ENCODE data around the gene MAP4K1.
"Not testable (repeated sequence)": the region's sequence is repeated elsewhere in the genome, so short reads cannot be mapped to it uniquely, and the experiment has no call there.

Gene MAP4K1

GRCh38 chr19:38569368-38569983 lies 48.3 kb downstream of the MAP4K1 start:
- no peak for DNase-seq

- no peak for DNase-seq
Observed at GRCh38 chr19:38565691-38566105, 52.1 kb downstream of the MAP4K1 start.

DNA sequence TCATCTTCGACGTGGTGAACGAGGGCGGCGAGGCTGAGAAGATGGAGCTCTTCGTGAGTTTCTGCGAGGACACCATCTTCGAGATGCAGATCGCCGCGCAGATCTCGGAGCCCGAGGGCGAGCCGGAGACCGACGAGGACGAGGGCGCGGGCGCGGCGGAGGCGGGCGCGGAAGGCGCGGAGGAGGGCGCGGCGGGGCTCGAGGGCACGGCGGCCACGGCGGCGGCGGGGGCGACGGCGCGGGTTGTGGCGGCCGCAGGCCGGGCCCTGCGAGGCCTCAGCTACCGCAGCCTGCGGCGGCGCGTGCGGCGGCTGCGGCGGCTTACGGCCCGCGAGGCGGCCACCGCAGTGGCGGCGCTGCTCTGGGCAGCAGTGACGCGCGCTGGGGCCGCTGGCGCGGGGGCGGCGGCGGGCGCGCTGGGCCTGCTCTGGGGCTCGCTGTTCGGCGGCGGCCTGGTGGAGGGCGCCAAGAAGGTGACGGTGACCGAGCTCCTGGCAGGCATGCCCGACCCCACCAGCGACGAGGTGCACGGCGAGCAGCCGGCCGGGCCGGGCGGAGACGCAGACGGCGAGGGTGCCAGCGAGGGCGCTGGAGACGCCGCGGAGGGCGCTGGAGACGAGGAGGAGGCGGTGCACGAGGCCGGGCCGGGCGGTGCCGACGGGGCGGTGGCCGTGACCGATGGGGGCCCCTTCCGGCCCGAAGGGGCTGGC lies 52.6 kb downstream of the MAP4K1 start:
- DNase-seq, result no peak

- DNase-seq, result no peak
Observed at GRCh38 chr19:38563475-38563874, 54.3 kb downstream of the MAP4K1 start.

- DNase-seq, result no peak
Observed at GRCh38 chr19:38562096-38562495, 55.7 kb downstream of the MAP4K1 start.

DNA sequence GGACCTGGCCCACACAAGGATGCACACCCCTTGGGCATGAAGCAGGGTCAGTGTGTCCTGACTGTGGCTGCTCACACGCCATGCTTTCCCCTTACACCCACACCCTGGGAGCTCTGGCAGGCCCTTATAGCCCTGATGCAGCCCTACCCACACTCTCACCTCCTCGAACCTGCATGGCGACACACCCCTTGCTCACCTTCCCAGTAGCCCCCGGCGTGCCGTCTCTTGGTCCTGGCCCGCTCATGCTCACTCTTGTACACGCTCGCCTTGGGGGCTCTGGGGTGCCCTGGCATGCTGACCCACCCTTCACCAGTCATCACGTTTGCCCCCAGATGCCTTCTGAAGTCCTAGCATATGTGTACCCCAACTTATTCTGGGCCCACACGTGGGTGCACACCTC lies 56.1 kb downstream of the MAP4K1 start:
- DNase-seq, result no peak

DNA sequence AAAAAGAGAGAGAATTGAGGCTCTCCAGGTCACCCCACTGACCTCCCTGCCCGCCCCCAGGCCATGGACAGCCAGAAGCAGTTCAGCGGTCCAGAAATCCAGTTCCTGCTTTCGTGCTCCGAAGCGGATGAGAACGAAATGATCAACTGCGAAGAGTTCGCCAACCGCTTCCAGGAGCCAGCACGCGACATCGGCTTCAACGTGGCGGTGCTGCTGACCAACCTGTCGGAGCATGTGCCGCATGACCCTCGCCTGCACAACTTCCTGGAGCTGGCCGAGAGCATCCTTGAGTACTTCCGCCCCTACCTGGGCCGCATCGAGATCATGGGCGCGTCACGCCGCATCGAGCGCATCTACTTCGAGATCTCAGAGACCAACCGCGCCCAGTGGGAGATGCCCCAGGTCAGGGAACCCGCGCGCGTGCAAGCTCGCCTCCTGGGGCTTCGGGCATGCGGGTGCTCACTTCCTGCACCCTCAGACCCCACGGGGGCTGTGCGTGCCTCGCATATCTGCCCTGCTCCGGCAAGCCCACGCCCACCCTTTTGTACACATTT lies 56.6 kb downstream of the MAP4K1 start:
- DNase-seq, result no peak

DNA sequence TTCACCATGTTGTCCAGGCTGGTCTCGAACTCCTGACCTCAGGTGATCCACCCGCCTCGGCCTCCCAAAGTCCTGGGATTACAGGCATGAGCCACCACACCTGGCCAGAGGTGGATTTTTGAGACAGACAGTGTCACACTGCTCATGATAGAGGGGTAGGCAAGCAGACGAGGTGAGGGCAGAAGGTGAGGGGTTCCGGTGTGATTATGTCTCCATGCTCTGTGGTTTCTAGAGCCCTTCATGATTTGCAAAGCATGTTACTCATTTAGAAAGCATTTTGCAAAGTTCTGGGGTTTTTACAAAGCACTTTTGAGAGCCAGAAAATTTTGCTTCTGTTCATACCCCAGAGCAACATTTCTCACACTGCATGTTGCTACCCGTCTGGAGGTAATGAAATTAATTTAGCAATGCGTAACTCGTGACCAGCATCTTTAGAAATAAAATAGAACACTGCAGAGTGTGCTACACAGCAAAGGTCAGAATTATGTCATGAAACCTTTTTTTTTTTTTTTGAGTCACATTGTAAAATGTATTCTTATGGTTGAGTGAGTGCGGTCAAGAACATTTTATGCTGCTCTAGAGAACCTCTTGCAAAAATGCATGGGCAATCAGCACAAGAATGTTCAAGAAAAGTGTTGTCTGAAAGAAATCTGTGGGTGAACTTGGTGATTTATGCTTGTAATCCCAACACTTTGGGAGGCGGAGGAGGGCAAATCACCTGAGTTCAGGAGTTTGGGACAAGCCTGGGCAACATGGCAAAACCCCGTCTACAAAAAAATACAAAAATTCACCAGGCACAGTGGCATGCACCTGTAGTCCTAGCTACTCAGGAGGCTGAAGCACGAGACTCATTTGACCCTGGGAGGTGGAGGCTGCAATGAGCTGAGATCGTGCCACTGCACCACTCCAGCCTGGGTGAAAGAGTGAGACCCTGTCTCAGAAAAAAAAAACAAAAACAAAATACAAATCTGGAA lies 58.0 kb downstream of the MAP4K1 start:
- DNase-seq, result no peak

- not testable (repeated sequence) for DNase-seq
Observed at GRCh38 chr19:38558933-38559332, 58.8 kb downstream of the MAP4K1 start.

DNA sequence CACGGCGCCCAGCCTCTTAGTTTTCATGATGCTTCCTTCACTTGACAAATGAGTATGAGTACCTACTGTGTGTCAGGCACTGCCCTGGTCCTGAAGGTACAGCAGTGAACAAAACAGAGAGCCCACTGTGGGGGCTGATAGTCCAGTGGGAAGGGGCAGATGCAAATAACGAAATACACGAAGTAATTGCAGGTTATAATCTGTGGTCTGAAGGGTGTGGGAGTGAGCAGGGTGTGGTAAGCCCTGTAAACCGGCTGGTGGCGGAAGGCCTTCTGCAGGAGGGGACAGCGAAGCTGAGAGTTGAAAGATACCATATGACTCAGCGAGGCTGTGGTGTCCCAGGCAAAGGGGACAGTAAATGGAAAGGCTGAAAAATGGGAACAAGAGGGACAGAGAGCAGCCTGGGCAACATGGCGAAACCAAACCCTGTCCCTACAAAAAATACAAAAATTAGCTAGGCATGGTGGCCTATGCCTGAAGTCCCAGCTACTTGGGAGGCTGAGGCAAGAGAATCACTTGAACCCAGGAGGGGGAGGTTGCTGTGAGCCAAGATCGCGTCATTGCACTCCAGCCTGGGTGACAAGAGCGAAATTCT lies 60.5 kb downstream of the MAP4K1 start:
- no peak for DNase-seq

GRCh38 chr19:38556521-38557174 lies 61.1 kb downstream of the MAP4K1 start:
- DNase-seq, result no peak

DNA sequence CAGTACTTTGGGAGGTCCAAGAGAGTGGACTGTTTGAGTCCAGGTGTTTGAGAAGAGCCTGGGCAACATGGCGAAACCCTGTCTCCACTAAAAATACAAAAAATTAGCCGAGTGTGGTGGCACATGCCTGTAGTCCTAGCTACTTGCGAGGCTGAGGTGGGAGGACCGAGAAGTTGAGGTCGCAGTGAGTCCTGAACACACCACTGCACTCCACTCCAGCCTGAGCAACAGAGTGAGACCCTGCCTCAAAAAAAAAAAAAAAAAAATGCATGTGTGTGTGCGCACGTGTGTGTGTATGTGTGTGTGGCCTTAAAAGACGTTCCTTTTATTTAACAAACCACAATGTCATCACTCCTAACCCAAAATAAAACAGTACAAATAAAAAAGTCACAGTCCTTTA lies 62.6 kb downstream of the MAP4K1 start:
- no peak for DNase-seq

DNA sequence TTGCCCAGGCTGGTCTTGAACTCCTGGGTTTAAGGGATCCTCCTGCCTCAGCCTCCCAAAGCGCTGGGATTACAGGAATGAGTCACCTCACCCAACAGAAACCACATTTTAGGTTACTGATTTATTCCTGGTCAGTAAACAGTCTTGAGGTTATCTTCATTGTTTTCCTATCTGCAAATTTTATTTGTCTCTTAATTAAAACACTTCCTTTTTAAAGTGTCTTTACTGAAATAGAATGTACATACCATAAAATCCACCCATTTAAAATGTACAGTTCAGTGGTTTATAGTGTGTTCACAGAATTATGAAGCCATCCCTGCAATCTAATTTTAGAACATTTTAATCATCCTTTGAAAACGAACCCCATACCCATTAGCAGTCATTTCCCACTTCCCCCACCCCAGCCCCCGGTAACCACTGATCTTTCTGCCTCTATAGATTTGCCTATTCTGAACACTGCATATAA lies 63.0 kb downstream of the MAP4K1 start:
- no peak for DNase-seq

GRCh38 chr19:38553239-38553638 lies 64.5 kb downstream of the MAP4K1 start:
- not testable (repeated sequence) for DNase-seq

- no peak for DNase-seq
Observed at GRCh38 chr19:38551450-38551813, 66.3 kb downstream of the MAP4K1 start.

DNA sequence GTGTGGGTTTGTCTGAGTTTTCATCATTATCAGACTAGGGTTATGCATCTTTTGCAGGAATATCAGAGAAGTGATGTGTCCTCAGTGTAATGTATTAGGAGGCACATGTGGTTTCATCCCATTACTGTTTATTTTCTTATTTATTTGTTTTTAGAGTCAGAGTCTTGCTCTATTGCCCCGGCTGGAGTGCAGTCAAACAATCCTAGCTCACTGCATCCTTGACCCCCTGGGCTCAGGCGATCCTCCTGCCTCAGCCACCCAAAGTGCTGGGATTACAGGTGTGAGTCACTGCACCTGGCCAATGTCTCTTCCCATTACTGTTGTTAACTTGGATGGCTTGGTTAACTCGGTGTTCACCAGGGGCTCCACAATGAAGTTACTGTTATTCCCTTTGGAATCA lies 67.4 kb downstream of the MAP4K1 start:
- no peak for DNase-seq

DNA sequence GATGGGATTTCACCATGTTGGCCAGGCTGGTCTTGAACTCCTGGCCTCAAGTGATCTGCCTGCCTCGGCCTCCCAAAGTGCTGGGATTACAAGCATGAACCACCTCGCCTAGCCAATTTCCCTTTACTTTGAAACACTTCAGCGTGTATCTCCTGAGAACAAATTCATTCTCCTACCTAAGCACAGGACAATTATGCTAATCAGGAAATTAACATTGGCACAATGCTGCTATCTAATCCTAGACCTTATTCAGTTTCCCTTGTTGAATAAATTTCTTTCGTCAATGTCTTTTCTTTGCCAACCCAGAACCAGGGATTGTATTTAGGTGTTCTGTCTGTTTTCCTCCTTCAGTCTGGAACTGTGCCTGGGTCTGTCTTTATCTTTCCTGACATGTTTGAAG lies 67.8 kb downstream of the MAP4K1 start:
- no peak for DNase-seq

DNA sequence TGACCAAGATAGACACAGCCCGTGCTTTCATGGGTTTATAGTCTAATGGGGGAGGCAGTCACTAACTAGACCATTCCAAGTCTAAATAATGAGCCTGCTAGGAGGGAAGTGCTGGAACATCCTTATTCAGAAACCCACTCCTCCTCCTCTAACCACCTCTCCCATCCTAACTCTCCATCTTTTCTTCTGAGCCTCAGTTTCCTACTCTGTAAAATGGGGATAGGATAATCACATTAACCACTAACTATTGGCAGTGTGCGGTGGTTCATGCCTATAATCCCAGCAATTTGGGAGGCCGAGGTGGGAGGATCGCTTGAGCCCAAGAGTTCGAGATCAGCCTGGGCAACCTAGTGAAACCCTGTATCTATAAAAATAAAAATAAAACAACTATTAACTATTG lies 68.7 kb downstream of the MAP4K1 start:
- DNase-seq, result no peak

DNA sequence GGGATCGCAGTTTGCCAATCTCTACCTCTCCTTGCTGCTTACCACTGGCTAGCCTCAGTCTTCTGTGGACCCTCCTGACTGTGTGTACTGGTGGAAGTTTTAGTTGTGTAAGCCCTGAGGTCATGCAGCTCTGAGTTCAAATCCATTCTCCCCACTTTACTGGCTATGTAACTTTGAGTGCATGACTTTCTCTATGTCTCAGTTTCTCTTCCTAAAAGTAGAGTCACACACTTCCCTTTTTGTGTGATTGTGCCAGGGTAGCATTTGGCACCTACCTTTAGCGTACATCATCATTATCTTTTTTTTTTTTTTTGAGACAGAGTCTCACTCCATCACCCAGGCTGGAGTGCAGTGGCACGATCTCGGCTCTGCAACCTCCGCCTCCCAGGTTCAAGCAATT lies 70.3 kb downstream of the MAP4K1 start:
- DNase-seq, result no peak

GRCh38 chr19:38545596-38545995 lies 72.2 kb downstream of the MAP4K1 start:
- DNase-seq, result no peak

DNA sequence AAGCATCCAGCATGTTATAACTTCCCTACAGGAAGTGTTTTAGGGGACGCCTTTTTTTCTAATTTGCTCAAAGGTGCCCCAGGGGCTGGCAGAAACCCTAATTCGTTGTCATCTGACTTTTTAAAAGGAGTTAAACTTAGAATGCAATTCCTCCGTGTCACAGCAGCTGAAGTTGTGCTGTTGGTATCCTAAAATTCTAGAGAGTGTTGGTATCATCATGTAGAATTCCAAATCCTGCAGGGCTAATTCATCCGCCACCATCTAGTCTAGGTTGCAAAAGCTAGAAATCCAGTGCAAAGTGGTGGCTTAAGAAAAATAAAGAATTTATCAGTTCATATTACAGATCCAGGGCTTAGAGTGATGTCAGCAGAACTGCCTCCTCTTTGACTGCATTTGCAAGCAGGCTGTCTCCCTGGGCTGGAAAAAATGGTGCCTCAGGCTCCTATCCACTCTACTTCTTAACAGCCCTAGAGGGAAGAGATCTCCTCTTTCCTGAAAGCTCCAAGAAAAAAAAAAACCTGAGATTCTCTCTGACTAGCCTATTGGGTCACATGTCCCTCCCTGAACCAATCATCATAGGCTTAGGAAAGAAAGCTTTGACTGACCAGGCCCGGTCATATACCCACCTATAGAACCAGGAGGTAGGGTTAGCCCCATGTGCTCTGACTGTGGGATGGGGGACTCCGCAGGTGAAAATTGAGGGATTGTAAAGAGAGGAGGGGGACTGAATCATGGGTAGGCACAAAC lies 73.0 kb downstream of the MAP4K1 start:
- peak in 2 of 14 donors; percentile 7 to 32 for DNase-seq
